Ecto neural progenitor cell (in vitro differentiated cells): ENCODE results near the gene TWIST2.

Experiments used
- DNase-seq: peaks from one replicate; pipeline ENCODE4 v3.0.0-alpha.2; 2018; ENCODE audit warnings: low spot score

The TWIST2 gene

GRCh38 chr2:238941262-238941792 is 93.4 kb downstream of the TWIST2 start:
- DNase-seq, result no peak

- no peak for DNase-seq
Observed at GRCh38 chr2:238942080-238942725, 94.3 kb downstream of the TWIST2 start.

GRCh38 chr2:238942726-238943300 is 94.9 kb downstream of the TWIST2 start:
- DNase-seq, result no peak

GRCh38 chr2:238943338-238944067 is 95.6 kb downstream of the TWIST2 start:
- DNase-seq, result no peak

- peak; percentile 79 for DNase-seq
Observed at GRCh38 chr2:238945433-238946150, 97.7 kb downstream of the TWIST2 start.

GRCh38 chr2:238946318-238947242 is 98.7 kb downstream of the TWIST2 start:
- DNase-seq, result no peak

- peak; percentile 41 for DNase-seq
Observed at GRCh38 chr2:238947243-238947760, 99.4 kb downstream of the TWIST2 start.

- no peak for DNase-seq
Observed at GRCh38 chr2:238947920-238948710, 100.2 kb downstream of the TWIST2 start.

GRCh38 chr2:238948765-238949641 is 101.1 kb downstream of the TWIST2 start:
- no peak for DNase-seq

- DNase-seq, result no peak
Observed at GRCh38 chr2:238949710-238950345, 101.9 kb downstream of the TWIST2 start.

GRCh38 chr2:238950551-238950950 is 102.7 kb downstream of the TWIST2 start:
- DNase-seq, result no peak

GRCh38 chr2:238952261-238952919 is 104.5 kb downstream of the TWIST2 start:
- DNase-seq, result no peak

GRCh38 chr2:238954841-238955591 is 107.1 kb downstream of the TWIST2 start:
- no peak for DNase-seq

GRCh38 chr2:238955648-238956531 is 108.0 kb downstream of the TWIST2 start:
- no peak for DNase-seq

- DNase-seq, result no peak
Observed at GRCh38 chr2:238956676-238957075, 108.8 kb downstream of the TWIST2 start.
